ENCODE results near the gene DAO. TPM values are rescaled to one million over a fixed set of nuclear protein-coding genes. Genes with fewer than 3 reads are reported as not detected.

Gene DAO
- total RNA-seq, 2 donors from 2014 or later, result not detected

DNA sequence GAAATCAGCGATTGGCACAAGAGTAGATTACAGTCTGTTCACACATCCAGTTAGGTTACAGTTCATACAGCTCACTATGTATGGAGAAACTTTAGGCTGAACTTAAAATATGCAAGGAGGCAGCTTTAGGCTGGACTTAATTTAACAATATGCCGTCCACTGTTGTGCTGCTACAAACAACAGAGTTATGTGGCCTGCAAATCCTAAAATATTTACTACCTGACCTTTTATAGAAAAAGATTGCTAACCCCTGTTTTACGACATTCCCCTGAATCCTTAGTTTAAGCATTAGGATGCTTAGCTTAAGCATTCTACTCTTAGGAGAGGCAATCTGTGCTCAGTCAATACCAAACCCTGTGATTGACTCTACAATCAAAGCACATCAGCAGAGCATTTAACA lies 50.9 kb downstream of the DAO start:
- no peaks in the 10 kb centered on the region for H3K36me3 Mint-ChIP-seq
- no peak overlapping the region for H3K27ac Mint-ChIP-seq
- no peak for DNase-seq (ENCODE audit: low spot score)
- no peak for ATAC-seq
- H3K9me3 Mint-ChIP-seq, result no peaks in the 10 kb centered on the region
- peaks cover 0 to 4% of the 10 kb centered on the region in 2 donors for H3K4me1 Mint-ChIP-seq (ENCODE audit: low read depth in 2 of 2)
- H3K27me3 Mint-ChIP-seq, result peaks cover 0 to 11% of the 10 kb centered on the region in 2 donors
- no peak overlapping the region for H3K4me3 Mint-ChIP-seq

- no peaks in the 10 kb centered on the region for H3K9me3 Mint-ChIP-seq
- H3K36me3 Mint-ChIP-seq, result no peaks in the 10 kb centered on the region
- ATAC-seq, result no peak
- H3K4me3 Mint-ChIP-seq, result no peak overlapping the region
- peaks cover 0 to 4% of the 10 kb centered on the region in 2 donors for H3K4me1 Mint-ChIP-seq (ENCODE audit: low read depth in 2 of 2)
- H3K27ac Mint-ChIP-seq, result no peak overlapping the region
- peaks cover 7 to 11% of the 10 kb centered on the region in 2 donors for H3K27me3 Mint-ChIP-seq
- DNase-seq (ENCODE audit: low spot score), result no peak
These were observed 54.1 kb downstream of the DAO start for GRCh38 chr12:108933949-108934348.

DNA sequence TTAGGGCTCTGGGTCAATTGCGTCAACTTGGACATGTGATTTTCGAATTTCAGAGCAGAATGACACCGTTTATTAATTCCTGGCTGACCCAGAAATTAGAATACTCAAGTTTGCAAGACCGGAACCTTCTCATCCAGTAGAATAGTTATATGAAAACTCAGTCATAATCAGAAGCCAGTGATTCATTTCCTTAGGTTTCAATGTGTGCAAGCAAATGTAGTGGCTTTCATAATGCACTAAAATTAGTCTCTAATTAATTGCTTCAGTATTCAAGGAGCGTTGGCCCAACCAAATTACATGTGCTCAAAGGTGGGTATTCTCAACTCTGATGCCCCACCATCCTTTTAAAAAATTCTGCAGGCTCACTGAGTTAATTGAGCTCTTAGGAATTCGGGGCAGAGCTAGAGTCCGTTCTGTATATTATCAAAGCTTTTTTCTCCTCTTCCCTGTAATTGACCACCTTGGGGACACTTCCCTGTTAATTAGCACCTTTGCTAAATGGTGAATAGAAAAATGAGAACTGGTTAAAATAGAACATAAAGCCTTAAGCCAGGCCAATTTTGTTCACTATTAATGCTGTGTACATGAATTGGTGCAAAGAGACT lies 55.4 kb downstream of the DAO start:
- ATAC-seq (peak in 1 of 2 donors; percentile 54), DNase-seq (ENCODE audit: low spot score) (no peak)
- Mint-ChIP-seq H3K27ac (no peak overlapping the region), H3K27me3 (peaks cover 7% of the 10 kb centered on the region in 2 donors), H3K9me3 (no peaks in the 10 kb centered on the region), H3K4me3 (no peak overlapping the region), H3K4me1 (ENCODE audit: low read depth in 2 of 2) (peaks cover 0 to 4% of the 10 kb centered on the region in 2 donors), H3K36me3 (no peaks in the 10 kb centered on the region)

- no peaks in the 10 kb centered on the region for H3K9me3 Mint-ChIP-seq
- H3K4me1 Mint-ChIP-seq (ENCODE audit: low read depth in 2 of 2), result peaks cover 0 to 4% of the 10 kb centered on the region in 2 donors
- no peak overlapping the region for H3K27ac Mint-ChIP-seq
- peaks cover 5 to 7% of the 10 kb centered on the region in 2 donors for H3K27me3 Mint-ChIP-seq
- DNase-seq (ENCODE audit: low spot score) (no peak), ATAC-seq (no peak)
- no peak overlapping the region for H3K4me3 Mint-ChIP-seq
- H3K36me3 Mint-ChIP-seq, result no peaks in the 10 kb centered on the region
These were observed 58.5 kb downstream of the DAO start for GRCh38 chr12:108938247-108938924.

DNA sequence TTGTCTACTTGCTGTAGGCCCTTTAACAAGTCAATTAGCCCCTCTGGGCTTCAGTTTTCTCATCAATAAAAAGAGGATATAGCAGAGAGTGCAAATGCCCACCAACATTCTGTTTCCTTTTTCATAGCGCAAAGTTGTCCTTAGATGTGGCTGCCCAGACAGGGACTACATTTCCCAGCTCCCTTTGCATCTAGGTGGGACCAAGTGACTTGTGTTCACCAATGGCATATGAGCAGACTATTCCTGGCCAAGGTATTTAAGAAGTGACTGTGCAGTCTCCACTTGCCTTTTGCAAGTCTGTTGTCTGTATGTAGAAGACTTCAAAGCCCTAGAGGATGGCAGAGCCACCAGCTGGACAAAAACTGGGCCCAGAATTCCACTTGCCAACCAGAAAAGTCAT lies 59.7 kb downstream of the DAO start:
- peak in 1 of 2 donors; percentile 45 for ATAC-seq
- H3K27ac Mint-ChIP-seq, result no peak overlapping the region
- H3K27me3 Mint-ChIP-seq, result peaks cover 0 to 7% of the 10 kb centered on the region in 2 donors
- no peak for DNase-seq (ENCODE audit: low spot score)
- no peak overlapping the region for H3K4me3 Mint-ChIP-seq
- no peaks in the 10 kb centered on the region for H3K36me3 Mint-ChIP-seq
- H3K4me1 Mint-ChIP-seq (ENCODE audit: low read depth in 2 of 2), result peaks cover 0 to 4% of the 10 kb centered on the region in 2 donors
- H3K9me3 Mint-ChIP-seq, result no peaks in the 10 kb centered on the region

GRCh38 chr12:108940138-108940537 lies 60.2 kb downstream of the DAO start:
- DNase-seq (ENCODE audit: low spot score), result no peak
- no peaks in the 10 kb centered on the region for H3K4me1 Mint-ChIP-seq (ENCODE audit: low read depth in 2 of 2)
- ATAC-seq, result no peak
- H3K27ac Mint-ChIP-seq, result no peak overlapping the region
- H3K4me3 Mint-ChIP-seq, result no peak overlapping the region
- H3K36me3 Mint-ChIP-seq, result no peaks in the 10 kb centered on the region
- H3K27me3 Mint-ChIP-seq, result peaks cover 0 to 7% of the 10 kb centered on the region in 2 donors
- H3K9me3 Mint-ChIP-seq, result no peaks in the 10 kb centered on the region

GRCh38 chr12:108947097-108947496 lies 67.2 kb downstream of the DAO start:
- ATAC-seq, result no peak
- Mint-ChIP-seq H3K36me3 (no peaks in the 10 kb centered on the region), H3K9me3 (no peaks in the 10 kb centered on the region), H3K4me3 (no peak overlapping the region), H3K27ac (no peak overlapping the region), H3K4me1 (ENCODE audit: low read depth in 2 of 2) (no peaks in the 10 kb centered on the region), H3K27me3 (peaks cover 12 to 16% of the 10 kb centered on the region in 2 donors)
- DNase-seq (ENCODE audit: low spot score), result no peak

DNA sequence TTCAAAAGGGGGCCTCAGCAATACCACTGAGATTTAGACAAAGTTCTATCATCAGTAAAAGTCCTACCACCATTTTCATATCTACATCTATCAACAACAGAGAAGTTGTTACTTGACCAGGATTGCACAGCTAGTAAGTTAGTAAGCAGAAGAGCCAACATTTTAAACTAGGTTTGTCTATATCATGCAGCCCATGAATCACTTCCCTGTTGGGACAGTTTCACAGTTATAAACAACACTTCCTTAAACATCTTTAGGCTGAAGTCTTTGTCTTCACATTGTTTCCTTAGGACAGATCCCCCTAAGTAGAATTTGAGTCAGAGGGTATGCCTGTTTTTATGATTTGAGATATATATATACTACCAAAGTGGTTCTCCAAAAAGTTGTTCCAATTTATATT lies 68.5 kb downstream of the DAO start:
- Mint-ChIP-seq H3K9me3 (no peaks in the 10 kb centered on the region), H3K4me1 (ENCODE audit: low read depth in 2 of 2) (no peaks in the 10 kb centered on the region), H3K36me3 (no peaks in the 10 kb centered on the region), H3K4me3 (no peak overlapping the region), H3K27me3 (peaks cover 12 to 16% of the 10 kb centered on the region in 2 donors), H3K27ac (no peak overlapping the region)
- ATAC-seq (no peak), DNase-seq (ENCODE audit: low spot score) (no peak)

DNA sequence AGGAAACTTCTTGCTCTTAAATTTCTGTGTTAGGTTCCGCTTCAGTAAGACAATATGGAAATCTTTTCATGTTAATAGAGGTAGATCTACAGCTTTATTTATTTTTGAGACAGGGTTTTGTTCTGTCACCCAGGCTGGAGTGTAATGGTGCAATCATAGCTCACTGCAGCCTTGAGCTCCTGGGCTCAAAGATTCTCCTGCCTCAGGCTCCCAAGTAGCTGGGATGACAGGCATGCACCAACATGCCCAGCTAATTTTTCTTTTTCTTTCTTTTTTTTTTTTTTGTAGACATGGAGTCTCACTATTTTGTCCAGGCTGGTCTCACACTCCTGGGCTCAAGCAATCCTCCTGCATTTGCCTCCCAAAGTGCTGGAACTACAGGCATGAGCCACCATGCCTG lies 70.1 kb downstream of the DAO start:
- Mint-ChIP-seq H3K4me3 (no peak overlapping the region), H3K4me1 (ENCODE audit: low read depth in 2 of 2) (no peaks in the 10 kb centered on the region), H3K9me3 (no peaks in the 10 kb centered on the region), H3K36me3 (no peaks in the 10 kb centered on the region), H3K27me3 (peaks cover 12 to 16% of the 10 kb centered on the region in 2 donors), H3K27ac (no peak overlapping the region)
- DNase-seq (ENCODE audit: low spot score) (no peak), ATAC-seq (no peak)

Other genes starting within 250 kb of the DAO start
- 10 to 100 TPM; 26.5 to 34.6 TPM for gene SELPLG, start 246.2 kb upstream of the DAO start, total RNA-seq
- 10 to 100 TPM; 68.9 to 69.5 TPM for gene CORO1C, start 148.6 kb upstream of the DAO start, total RNA-seq
- 10 to 100 TPM; 40.5 to 73.9 TPM for gene SSH1, start 22.5 kb upstream of the DAO start, total RNA-seq
- not detected for gene SVOP, start 141.0 kb downstream of the DAO start, total RNA-seq
- 10 to 100 TPM in 1 of 2 donors, 1 to 10 TPM in 1; 8.5 to 11.4 TPM for gene USP30, start 172.5 kb downstream of the DAO start, total RNA-seq
- gene ALKBH2, start 213.4 kb downstream of the DAO start, total RNA-seq, result 10 to 100 TPM; 13.7 to 28.6 TPM
- 10 to 100 TPM; 36.1 to 79.3 TPM for gene UNG, start 217.5 kb downstream of the DAO start, total RNA-seq
- 10 to 100 TPM in 1 of 2 donors, 1 to 10 TPM in 1; 3.4 to 11.1 TPM for gene ACACB, start 236.5 kb downstream of the DAO start, total RNA-seq

Data from natural killer cell treated with Interleukin-12 subunit alpha and Interleukin-12 subunit beta and Interleukin-15 and Interleukin-18, amount 100 ng/mL, for 72 hours (primary cell).